ENCODE results near the gene AOX1.
"Not testable (repeated sequence)": the region's sequence is repeated elsewhere in the genome, so short reads cannot be mapped to it uniquely, and the experiment has no call there.

GRCh38 chr2:200610217-200610616 lies 24.4 kb downstream of the AOX1 start:
- TF ChIP-seq CTCF, POLR2A (IDR thresholded peaks at IDR 0.05): not testable (repeated sequence)

All from lower leg skin (tissue), 3 donors.